Upper lobe of left lung (tissue), 6 donors: ENCODE data around the gene SPDEF. TPM values are rescaled to one million over a fixed set of nuclear protein-coding genes. Genes with fewer than 3 reads are reported as not detected.

ENCODE experiments used
- ATAC-seq, 2 donors: fragments of 200-7000 bp; cut with Tn5 transposase; one replicate each; pipeline ENCODE4 v1.9.1; 2022; ENCODE audit warnings: mild to moderate bottlenecking in 2 of 2, moderate library complexity in 2 of 2; ENCODE audit not compliant: low FRiP score in 2 of 2
- DNase-seq, 2 donors: peaks; one replicate each; pipeline ENCODE4 v3.0.0-alpha.2; 2019 to 2020
- H3K27ac ChIP-seq, 4 donors: fragments of 200-600 bp; sonication (generic); one replicate each; pipeline ENCODE4 v1.5.1; 2016 to 2019
- H3K27me3 ChIP-seq, 4 donors: fragments of 200-600 bp; sonication (generic); one replicate each; pipeline ENCODE4 v1.5.1; 2017 to 2019
- H3K36me3 ChIP-seq, 4 donors: fragments of 200-600 bp; sonication (generic); one replicate each; pipeline ENCODE4 v1.5.1; 2016 to 2019
- H3K4me1 ChIP-seq, 4 donors: fragments of 200-600 bp; sonication (generic); one replicate each; pipeline ENCODE4 v1.5.1; 2018 to 2019
- H3K4me3 ChIP-seq, 4 donors: fragments of 200-600 bp; sonication (generic); one replicate each; pipeline ENCODE4 v1.5.1; 2017 to 2019; ENCODE audit warnings: mild to moderate bottlenecking in 2 of 4, moderate library complexity in 1 of 4
- H3K9me3 ChIP-seq, 4 donors: fragments of 200-600 bp; sonication (generic); one replicate each; pipeline ENCODE4 v1.5.1; 2018 to 2019
- EP300 ChIP-seq, 4 donors: sonication (generic); formaldehyde crosslinking; IDR thresholded peaks; one replicate each; pipeline ENCODE4 v1.5.1; 2017; ENCODE audit warnings: antibody characterized with exemption in 4 of 4, control low read depth in 2 of 4
- POLR2A ChIP-seq, 4 donors: fragments of 450-650 bp; IDR thresholded peaks; one replicate each; pipeline ENCODE4 v1.5.1; 2016 to 2017; ENCODE audit warnings: antibody characterized with exemption in 4 of 4, mild to moderate bottlenecking in 2 of 4
- POLR2AphosphoS5 ChIP-seq, 2 donors: sonication (generic); formaldehyde crosslinking; IDR thresholded peaks; one replicate each; pipeline ENCODE4 v1.5.1; 2017; ENCODE audit warnings: antibody characterized with exemption in 2 of 2
- WGBS, 2 donors: methylation state at CpG; one replicate each; pipeline ENCODE4 v1.1.5; 2017 to 2018; 5-methylcytosine and 5-hydroxymethylcytosine counted together
- total RNA-seq, 6 donors: library from RNA; depleted of rRNA in 4 of 6; stranded (reverse); fragments of >200 nt in 4 of 6; gene quantifications; one replicate each; pipeline versions ENCODE4 v1.1.0 to v1.2.1, GENCODE V29; 2016 to 2021
- TF ChIP-seq, protein P1 (sequence below), 6 experiments: fragments of 450-650 bp in 4 of 6; fragments of 200-600 bp in 2 of 6; sonication (generic) in 2 of 6; IDR thresholded peaks; one replicate each; pipeline ENCODE4 v1.5.1; 2016 to 2019; ENCODE audit warnings: antibody characterized with exemption in 6 of 6
- donor health status: DM: no; HTN: no; CAD: no; lungs with moderate emphysema.
- donor health status: DM: no; HTN: yes; CAD: no; lungs with severe emphysema.

The SPDEF gene
- total RNA-seq, 6 donors from 2014 or later = 0.61 to 5.2 (median 3.8) TPM

DNA sequence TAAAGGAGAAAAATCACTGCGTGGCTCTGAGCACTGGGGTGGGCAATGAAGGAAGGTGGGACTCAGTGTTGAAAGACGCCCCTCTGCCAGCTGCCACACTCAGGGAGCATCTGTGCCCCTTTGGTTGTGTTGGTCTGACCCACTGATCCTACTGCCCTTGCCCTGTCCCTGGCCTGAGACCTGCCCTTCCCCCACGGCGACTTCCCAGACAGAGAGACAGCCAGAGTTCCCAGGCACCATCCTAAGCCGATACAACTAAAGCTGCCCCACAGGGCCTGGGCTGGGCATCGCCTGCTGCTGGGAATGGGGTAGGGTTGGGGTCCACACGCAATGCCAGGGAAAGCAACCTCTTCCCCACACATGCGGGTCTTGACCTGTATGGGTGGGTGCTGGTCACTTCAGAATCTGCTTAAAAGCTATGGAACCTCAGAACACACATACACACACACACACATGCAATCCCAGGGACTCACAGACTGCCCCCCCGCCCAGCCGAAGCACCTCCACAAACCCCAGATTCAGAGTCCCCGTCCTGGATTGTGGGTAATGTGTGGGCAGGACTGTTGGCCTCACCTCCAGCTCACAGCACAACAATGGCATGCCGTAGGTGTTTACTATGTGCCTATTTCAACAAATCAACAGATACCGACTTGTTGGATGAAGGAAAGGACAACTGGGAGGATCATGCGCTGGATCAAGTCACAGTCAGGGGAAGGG, 10.9 kb upstream of the SPDEF start:
- DNase-seq = no peak
- 81 to 83% methylated on average over 12 to 14 of the region's 14 CpGs for WGBS, 2 donors
- TF ChIP-seq POLR2A (IDR thresholded peaks at IDR 0.05) (no peak), POLR2AphosphoS5 (IDR thresholded peaks at IDR 0.05) (no peak), EP300 (IDR thresholded peaks at IDR 0.05) (no peak)
- TF ChIP-seq, protein P1, sequence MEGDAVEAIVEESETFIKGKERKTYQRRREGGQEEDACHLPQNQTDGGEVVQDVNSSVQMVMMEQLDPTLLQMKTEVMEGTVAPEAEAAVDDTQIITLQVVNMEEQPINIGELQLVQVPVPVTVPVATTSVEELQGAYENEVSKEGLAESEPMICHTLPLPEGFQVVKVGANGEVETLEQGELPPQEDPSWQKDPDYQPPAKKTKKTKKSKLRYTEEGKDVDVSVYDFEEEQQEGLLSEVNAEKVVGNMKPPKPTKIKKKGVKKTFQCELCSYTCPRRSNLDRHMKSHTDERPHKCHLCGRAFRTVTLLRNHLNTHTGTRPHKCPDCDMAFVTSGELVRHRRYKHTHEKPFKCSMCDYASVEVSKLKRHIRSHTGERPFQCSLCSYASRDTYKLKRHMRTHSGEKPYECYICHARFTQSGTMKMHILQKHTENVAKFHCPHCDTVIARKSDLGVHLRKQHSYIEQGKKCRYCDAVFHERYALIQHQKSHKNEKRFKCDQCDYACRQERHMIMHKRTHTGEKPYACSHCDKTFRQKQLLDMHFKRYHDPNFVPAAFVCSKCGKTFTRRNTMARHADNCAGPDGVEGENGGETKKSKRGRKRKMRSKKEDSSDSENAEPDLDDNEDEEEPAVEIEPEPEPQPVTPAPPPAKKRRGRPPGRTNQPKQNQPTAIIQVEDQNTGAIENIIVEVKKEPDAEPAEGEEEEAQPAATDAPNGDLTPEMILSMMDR (IDR thresholded peaks at IDR 0.05) = no peak

DNA sequence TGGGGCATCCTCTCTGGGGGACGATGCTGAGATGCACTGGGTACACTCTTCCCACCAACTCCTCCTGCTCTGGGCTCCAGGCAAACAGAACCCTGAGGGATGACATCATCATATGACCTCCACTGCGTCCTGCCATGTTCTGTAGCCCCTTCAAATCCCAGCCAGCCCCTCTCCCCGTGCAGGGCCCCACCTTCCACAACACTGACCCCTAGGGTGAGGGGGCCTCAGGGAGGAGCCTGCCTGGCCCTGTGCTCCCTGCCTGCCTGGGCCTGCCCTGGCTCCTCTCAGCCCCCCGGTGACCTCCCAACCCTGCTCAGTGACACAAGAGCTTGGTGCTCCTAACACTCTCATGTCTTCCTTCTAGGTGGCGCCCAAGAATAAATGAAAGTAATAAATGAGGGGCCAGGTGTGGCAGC, 9.6 kb upstream of the SPDEF start:
- Histone ChIP-seq H3K4me1 (peaks cover 0 to 2% (median 0%) of the 10 kb centered on the region in 4 donors), H3K36me3 (no peaks in the 10 kb centered on the region), H3K9me3 (no peaks in the 10 kb centered on the region), H3K4me3 (no peak overlapping the region), H3K27ac (no peak overlapping the region), H3K27me3 (no peaks in the 10 kb centered on the region)
- ATAC-seq = no peak
- WGBS, 2 donors = 61 to 96% methylated on average over 2 to 5 of the region's 5 CpGs
- TF ChIP-seq POLR2AphosphoS5 (IDR thresholded peaks at IDR 0.05) = no peak
- DNase-seq = no peak

More for the DNA sequence above, 10.9 kb upstream of the SPDEF start:
- no peak for ATAC-seq
- Histone ChIP-seq H3K9me3 (no peaks in the 10 kb centered on the region), H3K4me1 (no peaks in the 10 kb centered on the region), H3K27ac (no peak overlapping the region), H3K4me3 (no peak overlapping the region), H3K27me3 (no peaks in the 10 kb centered on the region), H3K36me3 (no peaks in the 10 kb centered on the region)

DNA sequence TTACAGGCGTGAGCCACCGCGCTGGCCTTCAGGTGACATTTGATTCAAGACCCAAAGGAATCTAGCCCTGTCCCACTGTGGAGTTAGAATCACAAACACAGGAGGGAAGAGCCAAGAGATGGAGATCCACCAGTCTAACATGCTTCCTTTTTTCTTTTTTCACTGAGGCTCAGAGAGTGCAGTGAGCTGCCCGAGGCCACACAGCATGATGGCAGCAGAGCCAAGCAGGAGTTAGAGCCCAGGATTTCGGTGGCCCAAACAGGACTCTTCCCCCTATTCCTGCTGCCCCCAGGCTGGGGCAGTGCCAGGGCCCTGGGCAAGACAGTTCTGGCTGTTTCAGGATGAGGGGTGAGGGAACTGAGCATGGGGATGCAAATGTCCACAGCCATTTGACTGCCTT, 8.1 kb upstream of the SPDEF start:
- 91 to 94% methylated on average over 4 to 5 of the region's 5 CpGs for WGBS, 2 donors
- ATAC-seq (no peak), DNase-seq (no peak)
- Histone ChIP-seq H3K27me3 (no peaks in the 10 kb centered on the region), H3K36me3 (no peaks in the 10 kb centered on the region), H3K4me3 (no peak overlapping the region), H3K4me1 (peaks cover 0 to 6% (median 0%) of the 10 kb centered on the region in 4 donors), H3K27ac (no peak overlapping the region), H3K9me3 (no peaks in the 10 kb centered on the region)
- TF ChIP-seq EP300 (IDR thresholded peaks at IDR 0.05) = no peak

DNA sequence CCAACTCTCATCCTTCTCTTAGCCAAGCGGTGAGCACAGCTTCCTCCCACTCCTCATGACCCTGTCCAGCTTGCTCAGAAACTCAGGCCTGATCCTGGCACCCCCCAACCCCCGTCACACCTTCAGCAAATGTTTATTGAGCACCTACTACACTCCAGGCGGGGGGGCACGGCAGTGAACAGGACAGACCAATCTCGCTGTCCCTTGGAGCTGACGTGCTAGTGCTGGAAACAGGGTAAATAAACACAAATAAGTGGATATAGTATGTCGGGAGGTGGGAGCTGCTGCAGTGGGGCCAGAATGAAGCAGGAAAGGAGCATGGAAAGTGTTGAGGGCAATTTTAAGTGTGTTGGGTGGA, 7.4 kb upstream of the SPDEF start:
- DNase-seq = no peak
- no peaks in the 10 kb centered on the region for H3K9me3 ChIP-seq
- H3K4me1 ChIP-seq = peaks cover 0 to 6% (median 0%) of the 10 kb centered on the region in 4 donors
- 55 to 79% methylated on average over 7 of the region's 7 CpGs for WGBS, 2 donors
- no peak for ATAC-seq
- no peaks in the 10 kb centered on the region for H3K27me3 ChIP-seq
- no peak for TF ChIP-seq POLR2AphosphoS5 (IDR thresholded peaks at IDR 0.05)
- TF ChIP-seq, protein P1 (IDR thresholded peaks at IDR 0.05) = no peak
- TF ChIP-seq EP300 (IDR thresholded peaks at IDR 0.05) = no peak
- no peak for TF ChIP-seq POLR2A (IDR thresholded peaks at IDR 0.05)
- H3K36me3 ChIP-seq = no peaks in the 10 kb centered on the region
- no peak overlapping the region for H3K4me3 ChIP-seq
- H3K27ac ChIP-seq = no peak overlapping the region

DNA sequence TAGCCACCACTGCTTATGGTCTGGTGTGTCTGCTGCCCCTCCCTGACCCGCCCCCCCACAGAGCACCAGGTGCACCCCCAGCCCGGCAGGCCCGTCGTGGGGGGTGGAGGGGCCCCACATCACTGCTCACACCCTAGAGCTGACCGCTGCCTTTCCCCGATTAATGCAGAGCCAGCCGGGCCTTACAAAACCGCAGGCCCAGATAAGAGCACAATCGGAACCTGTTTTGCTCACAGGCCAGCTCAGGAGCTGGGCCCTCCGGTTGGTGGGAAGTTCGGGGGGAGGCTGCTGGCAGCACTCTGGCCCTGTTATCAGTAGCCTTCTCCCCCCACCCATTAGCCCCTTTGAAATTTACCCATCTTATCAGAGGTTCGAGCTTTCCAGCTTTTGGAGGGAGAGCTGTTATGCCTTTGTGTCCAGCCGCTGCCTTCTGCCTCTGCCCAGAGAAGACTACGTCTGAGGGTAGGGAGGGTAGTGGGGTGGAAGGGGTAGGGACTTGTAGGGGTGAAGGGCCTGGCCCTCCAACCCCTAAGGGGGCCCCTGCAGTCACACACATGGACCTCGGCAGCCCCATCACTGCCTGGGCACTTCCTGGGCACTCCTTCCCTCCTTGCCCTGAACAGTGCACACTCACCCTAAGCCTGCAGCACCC, 6.9 kb upstream of the SPDEF start:
- Histone ChIP-seq H3K4me3 (no peak overlapping the region), H3K36me3 (no peaks in the 10 kb centered on the region), H3K27ac (no peak overlapping the region), H3K9me3 (peaks cover 0 to 3% (median 0%) of the 10 kb centered on the region in 4 donors), H3K4me1 (peaks cover 0 to 6% (median 0%) of the 10 kb centered on the region in 4 donors), H3K27me3 (no peaks in the 10 kb centered on the region)
- WGBS, 2 donors = 62 to 68% methylated on average over 12 to 15 of the region's 15 CpGs
- TF ChIP-seq, protein P1 (IDR thresholded peaks at IDR 0.05) = no peak
- TF ChIP-seq EP300 (IDR thresholded peaks at IDR 0.05) (no peak), POLR2A (IDR thresholded peaks at IDR 0.05) (no peak), POLR2AphosphoS5 (IDR thresholded peaks at IDR 0.05) (no peak)
- ATAC-seq (no peak), DNase-seq (peak in 1 of 2 donors; percentile 34)
